SK-N-SH treated with all-trans-retinoic acid at 6 μM for 48 hours (cell line): ENCODE data around the gene CCDC38.

ENCODE experiments used
- BACH2 ChIP-seq: fragments of 250-450 bp; sonication (Bioruptor Pico); IDR thresholded peaks from 2 replicates; pipeline ENCODE4 v1.9.0; 2021; ENCODE audit warnings: mild to moderate bottlenecking, borderline replicate concordance
- CREB5 ChIP-seq: fragments of 250-450 bp; sonication (Bioruptor Pico); IDR thresholded peaks from 2 replicates; pipeline ENCODE4 v1.5.1; 2020; ENCODE audit warnings: low read depth, mild to moderate bottlenecking, moderate library complexity
- CSRNP3 ChIP-seq: fragments of 250-450 bp; sonication (Bioruptor Pico); IDR thresholded peaks from 2 replicates; pipeline ENCODE4 v1.5.1; 2021; ENCODE audit warnings: mild to moderate bottlenecking, moderate library complexity
- OSR1 ChIP-seq: fragments of 250-450 bp; sonication (Bioruptor Pico); IDR thresholded peaks from 2 replicates; pipeline ENCODE4 v1.8.0; 2022; ENCODE audit warnings: moderate library complexity, mild to moderate bottlenecking, inconsistent platforms
- PATZ1 ChIP-seq: fragments of 250-450 bp; sonication (Bioruptor Pico); IDR thresholded peaks from 2 replicates; pipeline ENCODE4 v1.8.0; 2020; ENCODE audit warnings: mild to moderate bottlenecking, moderate library complexity, borderline replicate concordance
- POU6F1 ChIP-seq: fragments of 250-450 bp; sonication (Bioruptor Pico); IDR thresholded peaks from 2 replicates; pipeline ENCODE4 v1.8.0; 2021; ENCODE audit warnings: low read depth, mild to moderate bottlenecking, moderate library complexity, borderline replicate concordance
- RARB ChIP-seq: fragments of 250-450 bp; sonication (Bioruptor Pico); IDR thresholded peaks from 2 replicates; pipeline ENCODE4 v1.8.0; 2021; ENCODE audit warnings: mild to moderate bottlenecking, moderate library complexity
- TCF4 ChIP-seq: fragments of 250-450 bp; sonication (Bioruptor Pico); IDR thresholded peaks from 2 replicates; pipeline ENCODE4 v1.8.0; 2021; ENCODE audit warnings: mild to moderate bottlenecking, moderate library complexity, borderline replicate concordance
- TSHZ2 ChIP-seq: fragments of 250-450 bp; sonication (Bioruptor Pico); IDR thresholded peaks from 2 replicates; pipeline ENCODE4 v1.5.0; 2020; ENCODE audit warnings: mild to moderate bottlenecking, moderate library complexity
- ZNF70 ChIP-seq: fragments of 450-650 bp; formaldehyde crosslinking; IDR thresholded peaks from 2 replicates; pipeline ENCODE4 v1.5.0; 2020; ENCODE audit warnings: mild to moderate bottlenecking, moderate library complexity

- no peak for TF ChIP-seq PATZ1 (CRISPR knock-in tag)
- no peak for TF ChIP-seq CREB5 (CRISPR knock-in tag)
- no peak for TF ChIP-seq RARB
- no peak for TF ChIP-seq CSRNP3 (CRISPR knock-in tag)
- TF ChIP-seq BACH2, result no peak
- no peak for TF ChIP-seq OSR1 (CRISPR knock-in tag)
- TF ChIP-seq POU6F1, result no peak
- TF ChIP-seq TSHZ2, result no peak
- TF ChIP-seq TCF4, result no peak
- TF ChIP-seq ZNF70 (CRISPR knock-in tag), result no peak
Observed at GRCh38 chr12:95967301-95967700, 24.9 kb upstream of the CCDC38 start.
